HG03571 (cell line): ENCODE measurements around the gene CLDN6.

Experiments
- ATAC-seq: cut with Tn5 transposase; IDR thresholded peaks from one replicate; pipeline ENCODE4 v1.9.1; 2021; ENCODE audit not compliant: unreplicated experiment

CLDN6 gene

GRCh38 chr16:2973093-2973492 lies 44.9 kb downstream of the CLDN6 start:
- ATAC-seq, result no peak

- no peak for ATAC-seq
These were observed 45.8 kb downstream of the CLDN6 start for GRCh38 chr16:2971985-2972784.

GRCh38 chr16:2971134-2971984 lies 46.6 kb downstream of the CLDN6 start:
- ATAC-seq, result no peak

- no peak for ATAC-seq
These were observed 47.4 kb downstream of the CLDN6 start for GRCh38 chr16:2970563-2970962.

- peak; percentile 32 for ATAC-seq
These were observed 48.1 kb downstream of the CLDN6 start for GRCh38 chr16:2969545-2970521.

- peak; percentile 65 for ATAC-seq
These were observed 49.0 kb downstream of the CLDN6 start, which contains the start of gene PAQR4 for GRCh38 chr16:2968738-2969544. PAQR4 (plus strand) TSS chr16:2969348; CDS start chr16:2969675, 327 bp downstream.

GRCh38 chr16:2968368-2968737 lies 49.6 kb downstream of the CLDN6 start:
- no peak for ATAC-seq

- ATAC-seq, result no peak
These were observed 50.2 kb downstream of the CLDN6 start for GRCh38 chr16:2967721-2968161.

- no peak for ATAC-seq
These were observed 50.8 kb downstream of the CLDN6 start for GRCh38 chr16:2967211-2967631.

- no peak for ATAC-seq
These were observed 51.2 kb downstream of the CLDN6 start for GRCh38 chr16:2966808-2967191.

GRCh38 chr16:2966043-2966807 lies 51.8 kb downstream of the CLDN6 start:
- no peak for ATAC-seq
